SK-N-SH (cell line): ENCODE results near the gene TTC32. TPM values are rescaled to one million over a fixed set of nuclear protein-coding genes. Genes with fewer than 3 reads are reported as not detected.

Source experiments
- CTCF ChIA-PET: fragments of 300-600, 350-600 bp; formaldehyde crosslinking; extraction: SDS; loops from one replicate; lab custom pipeline; 2021; lab: Yijun Ruan, JAX
- POLR2A ChIA-PET: fragments of 350-600 bp; sonication (Branson Sonifier 250); formaldehyde crosslinking; extraction: SDS; loops from one replicate; lab custom pipeline; 2020; ENCODE audit warnings: antibody characterized with exemption, inconsistent platforms; lab: Yijun Ruan, JAX
- DNase-seq: peaks from one replicate; pipeline ENCODE4 v3.0.0; 2012
- H2AFZ ChIP-seq: fragments of 200-600 bp; sonication (generic); 2 replicates; pipeline ENCODE4 v1.8.1; 2016; ENCODE audit warnings: antibody characterized with exemption, mild to moderate bottlenecking, low read depth
- H3F3A ChIP-seq: fragments of 200-600 bp; sonication (generic); replicated peaks from 2 replicates; pipeline ENCODE3; 2016; ENCODE audit warnings: antibody characterized with exemption, mild to moderate bottlenecking; ENCODE audit not compliant: insufficient read depth
- H3K27ac ChIP-seq, 2 experiments: fragments of 200-500 bp in 1 of 2; fragments of 200-600 bp in 1 of 2; sonication (Bioruptor generic) in 1 of 2; sonication (generic), shearing (Covaris generic) in 1 of 2; 2 replicates each; pipeline versions ENCODE4 v1.5.1 to v1.6.1; 2014 to 2016; ENCODE audit warnings: low read depth in 2 of 2, inconsistent platforms in 1 of 2, low read length in 1 of 2, mild to moderate bottlenecking in 1 of 2, mixed read lengths in 1 of 2
- H3K27me3 ChIP-seq: fragments of 200-600 bp; sonication (generic), shearing (Covaris generic); 2 replicates; pipeline ENCODE4 v1.6.1; 2016; ENCODE audit warnings: mixed run types; ENCODE audit not compliant: insufficient read depth
- H3K36me3 ChIP-seq, 2 experiments: fragments of 200-500 bp in 1 of 2; fragments of 200-600 bp in 1 of 2; sonication (Bioruptor generic) in 1 of 2; sonication (generic) in 1 of 2; replicated peaks in 1 of 2; 2 replicates each; pipeline versions ENCODE3 to v1.5.1; 2014 to 2016; ENCODE audit warnings: low read length in 1 of 2, mild to moderate bottlenecking in 1 of 2; ENCODE audit not compliant: insufficient read depth in 2 of 2, control insufficient read depth in 1 of 2
- H3K4me1 ChIP-seq, 2 experiments: fragments of 200-500 bp in 1 of 2; fragments of 200-600 bp in 1 of 2; sonication (Bioruptor generic) in 1 of 2; sonication (generic), shearing (Covaris generic) in 1 of 2; 2 replicates each; pipeline versions ENCODE4 v1.5.1 to v1.6.1; 2014 to 2016; ENCODE audit warnings: low read depth in 1 of 2, low read length in 1 of 2, mixed run types in 1 of 2; ENCODE audit not compliant: insufficient read depth in 2 of 2, control insufficient read depth in 1 of 2
- H3K4me2 ChIP-seq: fragments of 200-600 bp; sonication (generic), shearing (Covaris generic); 2 replicates; pipeline ENCODE4 v1.6.1; 2017; ENCODE audit warnings: mixed run types
- H3K4me3 ChIP-seq, 2 experiments: fragments of 200-500 bp in 1 of 2; fragments of 200-600 bp in 1 of 2; sonication (Bioruptor generic) in 1 of 2; sonication (generic), shearing (Covaris generic) in 1 of 2; 2 replicates each; pipeline versions ENCODE4 v1.5.1 to v1.8.1; 2014 to 2016; ENCODE audit warnings: low read depth in 2 of 2, inconsistent platforms in 1 of 2, low read length in 1 of 2, mild to moderate bottlenecking in 1 of 2, mixed read lengths in 1 of 2, moderate library complexity in 1 of 2
- H3K79me2 ChIP-seq: fragments of 200-600 bp; sonication (generic); 2 replicates; pipeline ENCODE4 v1.8.1; 2017; ENCODE audit warnings: mild to moderate bottlenecking; ENCODE audit not compliant: insufficient read depth
- H3K9ac ChIP-seq: fragments of 200-600 bp; sonication (generic); 2 replicates; pipeline ENCODE4 v1.6.1; 2017; ENCODE audit warnings: mixed run types
- H3K9me2 ChIP-seq: fragments of 200-600 bp; sonication (generic); 2 replicates; pipeline ENCODE4 v1.6.1; 2017; ENCODE audit warnings: mixed run types
- H3K9me3 ChIP-seq: fragments of 200-600 bp; sonication (generic); 2 replicates; pipeline ENCODE4 v1.6.1; 2017; ENCODE audit warnings: mixed run types, mild to moderate bottlenecking, moderate library complexity
- H4K20me1 ChIP-seq: fragments of 200-600 bp; sonication (generic); 2 replicates; pipeline ENCODE4 v1.6.1; 2017; ENCODE audit warnings: mild to moderate bottlenecking, mixed run types; ENCODE audit not compliant: insufficient read depth
- ELF1 ChIP-seq: IDR thresholded peaks from 2 replicates; pipeline ENCODE4 v1.4.0; 2012
- EP300 ChIP-seq, 2 experiments: IDR thresholded peaks; 2 replicates each; pipeline versions ENCODE4 v1.4.0 to v1.6.1; 2012; ENCODE audit warnings: borderline replicate concordance in 1 of 2, low read depth in 1 of 2, low read length in 1 of 2
- EZH2phosphoT487 ChIP-seq: fragments of 200-600 bp; sonication (generic); IDR thresholded peaks from 2 replicates; pipeline ENCODE4 v1.6.1; 2017; ENCODE audit warnings: low read depth, mixed run types, mild to moderate bottlenecking, antibody characterized with exemption, moderate library complexity, borderline replicate concordance
- FOSL2 ChIP-seq: IDR thresholded peaks from 2 replicates; pipeline ENCODE4 v1.4.0; 2012; ENCODE audit warnings: low read depth, mild to moderate bottlenecking, moderate library complexity, borderline replicate concordance
- GABPA ChIP-seq: IDR thresholded peaks from 2 replicates; pipeline ENCODE4 v1.4.0; 2012; ENCODE audit warnings: low read depth, mild to moderate bottlenecking
- GATA2 ChIP-seq: sonication (generic); formaldehyde crosslinking; IDR thresholded peaks from 2 replicates; pipeline ENCODE4 v1.5.0; 2020; ENCODE audit warnings: mild to moderate bottlenecking, missing genetic modification reagents
- JUND ChIP-seq: IDR thresholded peaks from 2 replicates; pipeline ENCODE4 v1.4.0; 2012
- NFIC ChIP-seq: IDR thresholded peaks from 2 replicates; pipeline ENCODE4 v1.4.0; 2012; ENCODE audit warnings: borderline replicate concordance
- NRF1 ChIP-seq: IDR thresholded peaks from 2 replicates; pipeline ENCODE4 v1.6.1; 2012; ENCODE audit warnings: low read depth, mild to moderate bottlenecking, low read length
- RAD21 ChIP-seq: IDR thresholded peaks from 2 replicates; pipeline ENCODE4 v1.6.1; 2012; ENCODE audit warnings: mild to moderate bottlenecking, low read length
- RCOR1 ChIP-seq: fragments of 150-350 bp; IDR thresholded peaks from 2 replicates; pipeline ENCODE4 v1.6.1; 2017; ENCODE audit warnings: antibody characterized with exemption, low read length
- RXRA ChIP-seq: IDR thresholded peaks from 2 replicates; pipeline ENCODE4 v1.4.0; 2012; ENCODE audit warnings: low read depth, mild to moderate bottlenecking, borderline replicate concordance
- SIN3A ChIP-seq: IDR thresholded peaks from 2 replicates; pipeline ENCODE4 v1.6.1; 2012; ENCODE audit warnings: low read depth, mild to moderate bottlenecking, low read length, moderate library complexity, borderline replicate concordance
- TCF12 ChIP-seq: IDR thresholded peaks from 2 replicates; pipeline ENCODE4 v1.4.0; 2012
- TEAD4 ChIP-seq: IDR thresholded peaks from 2 replicates; pipeline ENCODE4 v1.4.0; 2012; ENCODE audit warnings: mild to moderate bottlenecking, borderline replicate concordance; ENCODE audit not compliant: insufficient read depth
- YY1 ChIP-seq: IDR thresholded peaks from 2 replicates; pipeline ENCODE4 v1.4.0; 2012; ENCODE audit warnings: low read depth, mild to moderate bottlenecking
- WGBS: methylation state at CpG from one replicate; pipeline ENCODE4 v1.1.6; 2017; ENCODE audit warnings: low lambda C conversion rate; 5-methylcytosine and 5-hydroxymethylcytosine counted together
- polyA plus RNA-seq, 3 experiments: library from polyadenylated mRNA; depleted of rRNA; stranded (reverse); fragments of >200 nt; gene quantifications; 2 replicates each; pipeline ENCODE4 v1.2.3, GENCODE V29; 2012
- TF ChIP-seq, protein P1 (sequence below): fragments of 150-350 bp; IDR thresholded peaks from 2 replicates; pipeline ENCODE4 v1.6.1; 2016; ENCODE audit warnings: mild to moderate bottlenecking, low read depth, low read length
- TF ChIP-seq, protein P2 (sequence below): fragments of 200-600 bp; sonication (generic); IDR thresholded peaks from 2 replicates; pipeline ENCODE4 v1.6.1; 2017; ENCODE audit warnings: antibody characterized with exemption, mild to moderate bottlenecking, moderate library complexity
- TF ChIP-seq, protein P3 (sequence below): IDR thresholded peaks from 2 replicates; pipeline ENCODE4 v1.6.1; 2012; ENCODE audit warnings: mild to moderate bottlenecking, low read depth, low read length, moderate library complexity

Gene TTC32
- polyA plus RNA-seq, 1 of the 3 experiments (the other 2 are of a cell fraction): 9.1 TPM

DNA sequence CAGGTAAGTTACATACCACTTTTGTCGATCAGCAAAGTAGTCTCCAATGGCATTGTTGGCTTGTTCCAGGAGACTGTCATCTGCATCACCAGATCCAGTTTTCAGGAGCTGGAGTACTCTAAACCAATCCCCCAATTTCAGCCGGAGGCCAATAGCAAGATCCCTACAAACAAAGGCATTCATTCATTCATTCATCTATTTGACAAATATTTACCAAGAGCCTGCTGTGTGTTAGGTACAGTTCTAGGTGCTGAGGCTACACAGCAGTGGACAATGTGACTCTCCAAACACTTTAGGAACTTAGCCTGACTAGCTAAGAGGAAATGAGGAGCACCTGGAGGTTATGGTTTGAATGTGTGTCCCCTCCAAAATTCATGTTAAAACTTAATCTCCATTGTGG lies 34.4 kb upstream of the TTC32 start:
- no peak for TF ChIP-seq EP300 (IDR thresholded peaks at IDR 0.05; ENCODE audit: borderline replicate concordance in 1 of 2, low read depth in 1 of 2, low read length in 1 of 2)
- no peak for TF ChIP-seq TCF12
- no peak for TF ChIP-seq EZH2phosphoT487
- TF ChIP-seq JUND: no peak
- TF ChIP-seq FOSL2: no peak
- TF ChIP-seq RXRA: no peak
- no peak for TF ChIP-seq NRF1
- no peak for TF ChIP-seq RCOR1
- no peak for TF ChIP-seq RAD21
- no peak for TF ChIP-seq YY1
- no peak for TF ChIP-seq GATA2
- TF ChIP-seq, protein P1, sequence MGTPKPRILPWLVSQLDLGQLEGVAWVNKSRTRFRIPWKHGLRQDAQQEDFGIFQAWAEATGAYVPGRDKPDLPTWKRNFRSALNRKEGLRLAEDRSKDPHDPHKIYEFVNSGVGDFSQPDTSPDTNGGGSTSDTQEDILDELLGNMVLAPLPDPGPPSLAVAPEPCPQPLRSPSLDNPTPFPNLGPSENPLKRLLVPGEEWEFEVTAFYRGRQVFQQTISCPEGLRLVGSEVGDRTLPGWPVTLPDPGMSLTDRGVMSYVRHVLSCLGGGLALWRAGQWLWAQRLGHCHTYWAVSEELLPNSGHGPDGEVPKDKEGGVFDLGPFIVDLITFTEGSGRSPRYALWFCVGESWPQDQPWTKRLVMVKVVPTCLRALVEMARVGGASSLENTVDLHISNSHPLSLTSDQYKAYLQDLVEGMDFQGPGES: no peak
- TF ChIP-seq GABPA: no peak
- TF ChIP-seq TEAD4: no peak
- TF ChIP-seq, protein P2, sequence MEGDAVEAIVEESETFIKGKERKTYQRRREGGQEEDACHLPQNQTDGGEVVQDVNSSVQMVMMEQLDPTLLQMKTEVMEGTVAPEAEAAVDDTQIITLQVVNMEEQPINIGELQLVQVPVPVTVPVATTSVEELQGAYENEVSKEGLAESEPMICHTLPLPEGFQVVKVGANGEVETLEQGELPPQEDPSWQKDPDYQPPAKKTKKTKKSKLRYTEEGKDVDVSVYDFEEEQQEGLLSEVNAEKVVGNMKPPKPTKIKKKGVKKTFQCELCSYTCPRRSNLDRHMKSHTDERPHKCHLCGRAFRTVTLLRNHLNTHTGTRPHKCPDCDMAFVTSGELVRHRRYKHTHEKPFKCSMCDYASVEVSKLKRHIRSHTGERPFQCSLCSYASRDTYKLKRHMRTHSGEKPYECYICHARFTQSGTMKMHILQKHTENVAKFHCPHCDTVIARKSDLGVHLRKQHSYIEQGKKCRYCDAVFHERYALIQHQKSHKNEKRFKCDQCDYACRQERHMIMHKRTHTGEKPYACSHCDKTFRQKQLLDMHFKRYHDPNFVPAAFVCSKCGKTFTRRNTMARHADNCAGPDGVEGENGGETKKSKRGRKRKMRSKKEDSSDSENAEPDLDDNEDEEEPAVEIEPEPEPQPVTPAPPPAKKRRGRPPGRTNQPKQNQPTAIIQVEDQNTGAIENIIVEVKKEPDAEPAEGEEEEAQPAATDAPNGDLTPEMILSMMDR: no peak
- Histone ChIP-seq H3K4me1 (peaks cover 0 to 2% of the 10 kb centered on the region in 2 experiments; a peak in 2 of 4 replicates), H3K9ac (no peak overlapping the region), H3K27me3 (no peaks in the 10 kb centered on the region), H3K9me2 (no peaks in the 10 kb centered on the region), H3K4me2 (no peak overlapping the region), H3K79me2 (no peaks in the 10 kb centered on the region), H4K20me1 (no peaks in the 10 kb centered on the region), H3K27ac (no peak overlapping the region), H3F3A (peaks cover 8% of the 10 kb centered on the region), H3K36me3 (peaks cover 54 to 81% of the 10 kb centered on the region in 2 experiments), H3K4me3 (no peak overlapping the region), H3K9me3 (no peaks in the 10 kb centered on the region), H2AFZ (no peak overlapping the region)
- 97% methylated on average over 2 of the region's 2 CpGs for WGBS
- POLR2A ChIA-PET: interaction anchor here (1.4 kb wide), 1 partner anchor 12 kb away, joined by 3 read pairs; no protein-coding TSS in a partner anchor
- no peak for DNase-seq
- CTCF ChIA-PET: interaction anchor here (0.5 to 2.7 kb wide), 7 partner anchors 11 to 1192 kb away, joined by 3 to 9 read pairs (median 4); partner anchors contain the start of gene SDC1

DNA sequence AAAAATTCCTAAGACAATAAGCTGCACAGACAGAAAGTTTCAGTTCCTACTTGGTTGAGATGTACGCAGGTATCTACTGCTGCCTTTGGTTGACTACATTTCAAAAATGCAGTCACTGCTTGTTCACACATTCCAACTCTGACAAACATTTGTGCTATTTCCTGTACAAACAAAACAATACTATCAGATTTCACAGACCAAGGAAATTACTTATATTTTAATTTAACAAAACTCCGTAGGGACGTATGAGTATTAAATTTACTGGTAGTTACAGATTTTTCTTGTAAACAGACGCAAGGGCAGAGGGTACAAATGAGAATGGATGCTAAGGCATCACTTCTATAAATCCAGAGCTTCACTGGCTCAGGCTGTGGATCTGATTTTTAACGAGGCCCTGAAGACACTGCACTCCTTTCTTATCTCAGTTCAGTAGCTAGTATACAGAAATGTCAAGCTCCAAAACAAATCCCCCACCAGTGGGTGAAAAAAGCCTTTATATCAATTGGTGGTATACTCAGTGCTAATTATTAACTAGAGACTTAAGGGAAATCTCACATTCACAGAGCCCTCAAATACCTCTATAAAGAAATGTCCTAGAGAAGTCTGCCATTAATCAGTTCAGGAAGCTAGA lies 31.7 kb upstream of the TTC32 start:
- H3K4me3 ChIP-seq: no peak overlapping the region
- peak overlapping the region; percentile 21; the same call in 1 of the 2 replicates for H2AFZ ChIP-seq
- TF ChIP-seq, protein P2: no peak
- TF ChIP-seq NFIC (no peak), SIN3A (no peak), ELF1 (no peak)
- TF ChIP-seq, protein P3, sequence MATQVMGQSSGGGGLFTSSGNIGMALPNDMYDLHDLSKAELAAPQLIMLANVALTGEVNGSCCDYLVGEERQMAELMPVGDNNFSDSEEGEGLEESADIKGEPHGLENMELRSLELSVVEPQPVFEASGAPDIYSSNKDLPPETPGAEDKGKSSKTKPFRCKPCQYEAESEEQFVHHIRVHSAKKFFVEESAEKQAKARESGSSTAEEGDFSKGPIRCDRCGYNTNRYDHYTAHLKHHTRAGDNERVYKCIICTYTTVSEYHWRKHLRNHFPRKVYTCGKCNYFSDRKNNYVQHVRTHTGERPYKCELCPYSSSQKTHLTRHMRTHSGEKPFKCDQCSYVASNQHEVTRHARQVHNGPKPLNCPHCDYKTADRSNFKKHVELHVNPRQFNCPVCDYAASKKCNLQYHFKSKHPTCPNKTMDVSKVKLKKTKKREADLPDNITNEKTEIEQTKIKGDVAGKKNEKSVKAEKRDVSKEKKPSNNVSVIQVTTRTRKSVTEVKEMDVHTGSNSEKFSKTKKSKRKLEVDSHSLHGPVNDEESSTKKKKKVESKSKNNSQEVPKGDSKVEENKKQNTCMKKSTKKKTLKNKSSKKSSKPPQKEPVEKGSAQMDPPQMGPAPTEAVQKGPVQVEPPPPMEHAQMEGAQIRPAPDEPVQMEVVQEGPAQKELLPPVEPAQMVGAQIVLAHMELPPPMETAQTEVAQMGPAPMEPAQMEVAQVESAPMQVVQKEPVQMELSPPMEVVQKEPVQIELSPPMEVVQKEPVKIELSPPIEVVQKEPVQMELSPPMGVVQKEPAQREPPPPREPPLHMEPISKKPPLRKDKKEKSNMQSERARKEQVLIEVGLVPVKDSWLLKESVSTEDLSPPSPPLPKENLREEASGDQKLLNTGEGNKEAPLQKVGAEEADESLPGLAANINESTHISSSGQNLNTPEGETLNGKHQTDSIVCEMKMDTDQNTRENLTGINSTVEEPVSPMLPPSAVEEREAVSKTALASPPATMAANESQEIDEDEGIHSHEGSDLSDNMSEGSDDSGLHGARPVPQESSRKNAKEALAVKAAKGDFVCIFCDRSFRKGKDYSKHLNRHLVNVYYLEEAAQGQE: no peak

More for the DNA sequence above, 31.7 kb upstream of the TTC32 start:
- Histone ChIP-seq H3K27ac (peak overlapping the region; percentile 54 to 80), H4K20me1 (no peaks in the 10 kb centered on the region), H3K79me2 (no peaks in the 10 kb centered on the region), H3F3A (peaks cover 8% of the 10 kb centered on the region), H3K36me3 (peaks cover 76 to 83% of the 10 kb centered on the region in 2 experiments), H3K4me1 (peaks cover 0 to 2% of the 10 kb centered on the region in 2 experiments; a peak in 2 of 4 replicates), H3K4me2 (peak overlapping the region; percentile 25), H3K27me3 (no peaks in the 10 kb centered on the region), H3K9me3 (peaks cover 7% of the 10 kb centered on the region), H3K9me2 (no peaks in the 10 kb centered on the region), H3K9ac (no peak overlapping the region)
- ChIA-PET CTCF (interaction anchor here (0.7 to 2.2 kb wide), 3 partner anchors 10 to 22 kb away, joined by 3 to 10 read pairs (median 3); no protein-coding TSS in a partner anchor), POLR2A (no interaction called here)
- DNase-seq: no peak
- 39% methylated on average over 5 of the region's 5 CpGs for WGBS
